ENCODE results near the gene KCNQ1.

DNA sequence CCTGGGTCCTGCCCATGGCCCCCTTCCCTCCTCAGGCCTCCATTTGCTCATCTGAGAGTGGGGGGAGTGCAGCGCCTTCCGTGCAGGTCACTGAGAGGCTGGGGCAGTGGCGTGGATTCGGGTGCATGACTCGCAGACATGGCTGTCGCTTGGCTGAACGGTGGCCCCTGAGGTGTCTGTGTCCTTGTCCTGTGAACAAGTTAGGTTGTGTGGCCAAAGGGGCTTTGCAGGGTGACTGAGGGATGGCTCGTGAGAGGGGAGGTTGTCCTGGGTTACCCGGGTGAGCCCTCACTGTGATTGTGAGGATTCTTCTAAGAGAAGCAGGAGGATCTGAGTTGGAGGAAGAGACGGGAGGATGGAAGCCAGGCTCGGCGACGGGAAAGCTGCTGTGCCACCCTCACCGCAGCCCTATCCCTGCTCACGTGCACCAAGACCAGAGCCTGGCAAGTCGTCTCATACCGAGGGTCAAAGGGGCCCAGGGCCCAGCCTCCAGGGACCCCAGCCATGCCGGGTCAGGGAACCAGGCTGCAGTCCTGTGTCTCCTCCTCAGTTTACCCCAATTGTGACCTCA is 79.1 kb downstream of the KCNQ1 start:
- TF ChIP-seq POLR2AphosphoS5 (IDR thresholded peaks at IDR 0.05): no peak
- TF ChIP-seq REST (IDR thresholded peaks at IDR 0.05; ENCODE audit: borderline replicate concordance): no peak
- TF ChIP-seq EZH2 (IDR thresholded peaks at IDR 0.05; ENCODE audit: borderline replicate concordance, insufficient read depth, low read length, poor library complexity, severe bottlenecking): no peak

Measured in neural cell (in vitro differentiated cells).